MM.1S (cell line): ENCODE data around the gene NME7.
"Not testable (repeated sequence)": the region's sequence is repeated elsewhere in the genome, so short reads cannot be mapped to it uniquely, and the experiment has no call there.

Experiments
- DNase-seq: peaks from one replicate; pipeline ENCODE4 v3.0.0-alpha.2; 2015
- H2AFZ ChIP-seq: fragments of 300-600 bp; sonication (generic); 2 replicates; pipeline ENCODE4 v1.6.0; 2016; ENCODE audit warnings: antibody characterized with exemption, low read length
- H3F3A ChIP-seq: fragments of 300-600 bp; sonication (generic); 2 replicates; pipeline ENCODE4 v1.6.1; 2016; ENCODE audit warnings: mild to moderate bottlenecking, antibody characterized with exemption, low read length, moderate library complexity, mixed read lengths; ENCODE audit not compliant: insufficient read depth
- H3K27ac ChIP-seq: fragments of 300-600 bp; sonication (generic); 2 replicates; pipeline ENCODE4 v1.5.1; 2016; ENCODE audit warnings: mild to moderate bottlenecking, low read length
- H3K27me3 ChIP-seq: fragments of 300-600 bp; sonication (generic); replicated peaks from 2 replicates; pipeline ENCODE4 v1.6.0; 2016; ENCODE audit warnings: low read length; ENCODE audit not compliant: insufficient read depth
- H3K36me3 ChIP-seq: fragments of 300-600 bp; sonication (generic); replicated peaks from 2 replicates; pipeline ENCODE4 v1.6.1; 2016; ENCODE audit warnings: mild to moderate bottlenecking, low read length, mixed read lengths; ENCODE audit not compliant: insufficient read depth
- H3K4me1 ChIP-seq: fragments of 300-600 bp; sonication (generic); 2 replicates; pipeline ENCODE4 v1.6.1; 2016; ENCODE audit warnings: low read length, mixed read lengths
- H3K4me2 ChIP-seq: fragments of 300-600 bp; sonication (generic); 2 replicates; pipeline ENCODE4 v1.6.0; 2016; ENCODE audit warnings: low read depth, low read length
- H3K4me3 ChIP-seq: fragments of 300-600 bp; sonication (generic); 2 replicates; pipeline ENCODE4 v1.5.1; 2016; ENCODE audit warnings: low read length, mixed read lengths
- H3K79me2 ChIP-seq: fragments of 300-600 bp; sonication (generic); 2 replicates; pipeline ENCODE4 v1.6.1; 2016; ENCODE audit warnings: mixed run types, low read length, mixed read lengths
- H3K9ac ChIP-seq: fragments of 300-600 bp; sonication (generic); 2 replicates; pipeline ENCODE4 v1.6.1; 2016; ENCODE audit warnings: low read length, mixed read lengths
- H3K9me2 ChIP-seq: fragments of 300-600 bp; sonication (generic); replicated peaks from 2 replicates; pipeline ENCODE4 v1.6.1; 2016; ENCODE audit warnings: mild to moderate bottlenecking, low read length, mixed read lengths; ENCODE audit not compliant: insufficient read depth
- H3K9me3 ChIP-seq: fragments of 300-600 bp; sonication (generic); replicated peaks from 2 replicates; pipeline ENCODE4 v1.6.1; 2016; ENCODE audit warnings: mild to moderate bottlenecking, low read length, mixed read lengths; ENCODE audit not compliant: insufficient read depth
- H4K20me1 ChIP-seq: fragments of 300-600 bp; sonication (generic); 2 replicates; pipeline ENCODE4 v1.6.1; 2016; ENCODE audit warnings: mild to moderate bottlenecking, low read length, moderate library complexity, mixed read lengths; ENCODE audit not compliant: insufficient read depth
- CTCF ChIP-seq: fragments of 300-600 bp; sonication (generic); IDR thresholded peaks from 2 replicates; pipeline ENCODE4 v1.5.1; 2016; ENCODE audit warnings: antibody characterized with exemption, low read length, mixed read lengths
- EZH2 ChIP-seq: fragments of 300-600 bp; sonication (generic); optimal IDR thresholded peaks from 2 replicates; pipeline ENCODE3; 2017; ENCODE audit warnings: low read depth, mild to moderate bottlenecking, antibody characterized with exemption, low read length, mixed read lengths
- EZH2phosphoT487 ChIP-seq: fragments of 300-600 bp; sonication (generic); IDR thresholded peaks from 2 replicates; pipeline ENCODE4 v1.6.1; 2018; ENCODE audit warnings: antibody characterized with exemption, low read length

NME7 gene

GRCh38 chr1:169127305-169127704 lies 240.3 kb downstream of the NME7 start:
- Histone ChIP-seq H2AFZ (no peak overlapping the region), H3K79me2 (no peaks in the 10 kb centered on the region), H3K9me2 (no peaks in the 10 kb centered on the region), H3K27ac (no peak overlapping the region), H3K36me3 (no peaks in the 10 kb centered on the region), H3K4me2 (no peak overlapping the region), H3K9ac (no peak overlapping the region), H4K20me1 (no peaks in the 10 kb centered on the region), H3K27me3 (no peaks in the 10 kb centered on the region), H3K9me3 (no peaks in the 10 kb centered on the region), H3K4me3 (no peak overlapping the region), H3F3A (no peaks in the 10 kb centered on the region), H3K4me1 (no peaks in the 10 kb centered on the region)
- DNase-seq = no peak
- TF ChIP-seq EZH2phosphoT487 = no peak
- no peak for TF ChIP-seq EZH2
- TF ChIP-seq CTCF = no peak

- H3K9ac ChIP-seq = no peak overlapping the region
- H3K27me3 ChIP-seq = no peaks in the 10 kb centered on the region
- TF ChIP-seq EZH2phosphoT487 = no peak
- TF ChIP-seq EZH2 = no peak
- TF ChIP-seq CTCF = no peak
- H3K79me2 ChIP-seq = no peaks in the 10 kb centered on the region
- H3K4me3 ChIP-seq = no peak overlapping the region
- H3K4me2 ChIP-seq = no peak overlapping the region
- no peaks in the 10 kb centered on the region for H3F3A ChIP-seq
- H4K20me1 ChIP-seq = no peaks in the 10 kb centered on the region
- no peak for DNase-seq
- no peaks in the 10 kb centered on the region for H3K9me3 ChIP-seq
- no peak overlapping the region for H3K27ac ChIP-seq
- no peaks in the 10 kb centered on the region for H3K36me3 ChIP-seq
- no peak overlapping the region for H2AFZ ChIP-seq
- no peaks in the 10 kb centered on the region for H3K9me2 ChIP-seq
- H3K4me1 ChIP-seq = no peaks in the 10 kb centered on the region
These were observed 241.3 kb downstream of the NME7 start for GRCh38 chr1:169126335-169126734.

GRCh38 chr1:169125597-169125996 lies 242.0 kb downstream of the NME7 start:
- not testable (repeated sequence) for H3K79me2 ChIP-seq, H3K9me2 ChIP-seq, H3K36me3 ChIP-seq, DNase-seq, H3K4me3 ChIP-seq, H3K4me1 ChIP-seq, H3F3A ChIP-seq, H3K27me3 ChIP-seq, H3K9me3 ChIP-seq, H3K9ac ChIP-seq, H3K4me2 ChIP-seq, H4K20me1 ChIP-seq, H2AFZ ChIP-seq, H3K27ac ChIP-seq

- Histone ChIP-seq H3K79me2 (no peaks in the 10 kb centered on the region), H3K9me3 (no peaks in the 10 kb centered on the region), H3K9ac (no peak overlapping the region), H3K4me3 (no peak overlapping the region), H3K36me3 (no peaks in the 10 kb centered on the region), H2AFZ (no peak overlapping the region), H3F3A (no peaks in the 10 kb centered on the region), H3K4me2 (no peak overlapping the region), H3K27ac (no peak overlapping the region), H3K27me3 (no peaks in the 10 kb centered on the region), H3K9me2 (no peaks in the 10 kb centered on the region), H3K4me1 (no peaks in the 10 kb centered on the region), H4K20me1 (no peaks in the 10 kb centered on the region)
- TF ChIP-seq EZH2 (no peak), EZH2phosphoT487 (no peak), CTCF (no peak)
- no peak for DNase-seq
These were observed 243.1 kb downstream of the NME7 start for GRCh38 chr1:169124459-169124858.
